Measurements from ENCODE around the gene GSG1L. TPM values are rescaled to one million over a fixed set of nuclear protein-coding genes. Genes with fewer than 3 reads are reported as not detected.

GSG1L gene
- total and polyA plus RNA-seq, 9 of the 15 experiments (the other 6 are each of a cell fraction or from before 2014, with no cell fraction given) = not detected

DNA sequence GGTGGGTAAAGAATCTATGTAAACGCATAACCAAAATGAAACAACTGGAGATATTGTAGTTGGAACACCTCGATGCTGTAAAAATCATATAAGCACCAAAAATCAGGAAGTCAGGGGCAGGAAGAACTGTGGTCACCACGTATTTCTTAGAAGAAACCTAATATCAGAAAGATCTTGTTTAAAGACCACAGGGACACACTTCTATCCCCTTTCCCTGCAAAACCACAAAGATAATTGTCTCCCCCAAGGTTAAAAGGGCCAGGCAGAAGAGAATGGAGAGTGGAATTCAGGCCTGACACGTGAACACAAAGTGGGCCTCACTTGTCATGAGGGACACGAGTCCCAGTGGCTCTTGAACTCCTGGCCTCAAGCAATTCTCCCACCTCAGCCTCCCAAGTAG, 68.1 kb downstream of the GSG1L start (continued):
- TF ChIP-seq, protein P1, sequence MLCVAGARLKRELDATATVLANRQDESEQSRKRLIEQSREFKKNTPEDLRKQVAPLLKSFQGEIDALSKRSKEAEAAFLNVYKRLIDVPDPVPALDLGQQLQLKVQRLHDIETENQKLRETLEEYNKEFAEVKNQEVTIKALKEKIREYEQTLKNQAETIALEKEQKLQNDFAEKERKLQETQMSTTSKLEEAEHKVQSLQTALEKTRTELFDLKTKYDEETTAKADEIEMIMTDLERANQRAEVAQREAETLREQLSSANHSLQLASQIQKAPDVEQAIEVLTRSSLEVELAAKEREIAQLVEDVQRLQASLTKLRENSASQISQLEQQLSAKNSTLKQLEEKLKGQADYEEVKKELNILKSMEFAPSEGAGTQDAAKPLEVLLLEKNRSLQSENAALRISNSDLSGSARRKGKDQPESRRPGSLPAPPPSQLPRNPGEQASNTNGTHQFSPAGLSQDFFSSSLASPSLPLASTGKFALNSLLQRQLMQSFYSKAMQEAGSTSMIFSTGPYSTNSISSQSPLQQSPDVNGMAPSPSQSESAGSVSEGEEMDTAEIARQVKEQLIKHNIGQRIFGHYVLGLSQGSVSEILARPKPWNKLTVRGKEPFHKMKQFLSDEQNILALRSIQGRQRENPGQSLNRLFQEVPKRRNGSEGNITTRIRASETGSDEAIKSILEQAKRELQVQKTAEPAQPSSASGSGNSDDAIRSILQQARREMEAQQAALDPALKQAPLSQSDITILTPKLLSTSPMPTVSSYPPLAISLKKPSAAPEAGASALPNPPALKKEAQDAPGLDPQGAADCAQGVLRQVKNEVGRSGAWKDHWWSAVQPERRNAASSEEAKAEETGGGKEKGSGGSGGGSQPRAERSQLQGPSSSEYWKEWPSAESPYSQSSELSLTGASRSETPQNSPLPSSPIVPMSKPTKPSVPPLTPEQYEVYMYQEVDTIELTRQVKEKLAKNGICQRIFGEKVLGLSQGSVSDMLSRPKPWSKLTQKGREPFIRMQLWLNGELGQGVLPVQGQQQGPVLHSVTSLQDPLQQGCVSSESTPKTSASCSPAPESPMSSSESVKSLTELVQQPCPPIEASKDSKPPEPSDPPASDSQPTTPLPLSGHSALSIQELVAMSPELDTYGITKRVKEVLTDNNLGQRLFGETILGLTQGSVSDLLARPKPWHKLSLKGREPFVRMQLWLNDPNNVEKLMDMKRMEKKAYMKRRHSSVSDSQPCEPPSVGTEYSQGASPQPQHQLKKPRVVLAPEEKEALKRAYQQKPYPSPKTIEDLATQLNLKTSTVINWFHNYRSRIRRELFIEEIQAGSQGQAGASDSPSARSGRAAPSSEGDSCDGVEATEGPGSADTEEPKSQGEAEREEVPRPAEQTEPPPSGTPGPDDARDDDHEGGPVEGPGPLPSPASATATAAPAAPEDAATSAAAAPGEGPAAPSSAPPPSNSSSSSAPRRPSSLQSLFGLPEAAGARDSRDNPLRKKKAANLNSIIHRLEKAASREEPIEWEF (CRISPR knock-in tag; IDR thresholded peaks at IDR 0.05) = no peak
- TF ChIP-seq, protein P2, sequence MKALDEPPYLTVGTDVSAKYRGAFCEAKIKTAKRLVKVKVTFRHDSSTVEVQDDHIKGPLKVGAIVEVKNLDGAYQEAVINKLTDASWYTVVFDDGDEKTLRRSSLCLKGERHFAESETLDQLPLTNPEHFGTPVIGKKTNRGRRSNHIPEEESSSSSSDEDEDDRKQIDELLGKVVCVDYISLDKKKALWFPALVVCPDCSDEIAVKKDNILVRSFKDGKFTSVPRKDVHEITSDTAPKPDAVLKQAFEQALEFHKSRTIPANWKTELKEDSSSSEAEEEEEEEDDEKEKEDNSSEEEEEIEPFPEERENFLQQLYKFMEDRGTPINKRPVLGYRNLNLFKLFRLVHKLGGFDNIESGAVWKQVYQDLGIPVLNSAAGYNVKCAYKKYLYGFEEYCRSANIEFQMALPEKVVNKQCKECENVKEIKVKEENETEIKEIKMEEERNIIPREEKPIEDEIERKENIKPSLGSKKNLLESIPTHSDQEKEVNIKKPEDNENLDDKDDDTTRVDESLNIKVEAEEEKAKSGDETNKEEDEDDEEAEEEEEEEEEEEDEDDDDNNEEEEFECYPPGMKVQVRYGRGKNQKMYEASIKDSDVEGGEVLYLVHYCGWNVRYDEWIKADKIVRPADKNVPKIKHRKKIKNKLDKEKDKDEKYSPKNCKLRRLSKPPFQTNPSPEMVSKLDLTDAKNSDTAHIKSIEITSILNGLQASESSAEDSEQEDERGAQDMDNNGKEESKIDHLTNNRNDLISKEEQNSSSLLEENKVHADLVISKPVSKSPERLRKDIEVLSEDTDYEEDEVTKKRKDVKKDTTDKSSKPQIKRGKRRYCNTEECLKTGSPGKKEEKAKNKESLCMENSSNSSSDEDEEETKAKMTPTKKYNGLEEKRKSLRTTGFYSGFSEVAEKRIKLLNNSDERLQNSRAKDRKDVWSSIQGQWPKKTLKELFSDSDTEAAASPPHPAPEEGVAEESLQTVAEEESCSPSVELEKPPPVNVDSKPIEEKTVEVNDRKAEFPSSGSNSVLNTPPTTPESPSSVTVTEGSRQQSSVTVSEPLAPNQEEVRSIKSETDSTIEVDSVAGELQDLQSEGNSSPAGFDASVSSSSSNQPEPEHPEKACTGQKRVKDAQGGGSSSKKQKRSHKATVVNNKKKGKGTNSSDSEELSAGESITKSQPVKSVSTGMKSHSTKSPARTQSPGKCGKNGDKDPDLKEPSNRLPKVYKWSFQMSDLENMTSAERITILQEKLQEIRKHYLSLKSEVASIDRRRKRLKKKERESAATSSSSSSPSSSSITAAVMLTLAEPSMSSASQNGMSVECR (CRISPR knock-in tag; IDR thresholded peaks at IDR 0.05) = no peak
- no peak for TF ChIP-seq SIN3B (IDR thresholded peaks at IDR 0.05; ENCODE audit: low read depth)
- TF ChIP-seq PRPF4 (IDR thresholded peaks at IDR 0.05; ENCODE audit: insufficient read depth, low read depth, low read length, poor library complexity, severe bottlenecking) = no peak
- TF ChIP-seq, protein P3, sequence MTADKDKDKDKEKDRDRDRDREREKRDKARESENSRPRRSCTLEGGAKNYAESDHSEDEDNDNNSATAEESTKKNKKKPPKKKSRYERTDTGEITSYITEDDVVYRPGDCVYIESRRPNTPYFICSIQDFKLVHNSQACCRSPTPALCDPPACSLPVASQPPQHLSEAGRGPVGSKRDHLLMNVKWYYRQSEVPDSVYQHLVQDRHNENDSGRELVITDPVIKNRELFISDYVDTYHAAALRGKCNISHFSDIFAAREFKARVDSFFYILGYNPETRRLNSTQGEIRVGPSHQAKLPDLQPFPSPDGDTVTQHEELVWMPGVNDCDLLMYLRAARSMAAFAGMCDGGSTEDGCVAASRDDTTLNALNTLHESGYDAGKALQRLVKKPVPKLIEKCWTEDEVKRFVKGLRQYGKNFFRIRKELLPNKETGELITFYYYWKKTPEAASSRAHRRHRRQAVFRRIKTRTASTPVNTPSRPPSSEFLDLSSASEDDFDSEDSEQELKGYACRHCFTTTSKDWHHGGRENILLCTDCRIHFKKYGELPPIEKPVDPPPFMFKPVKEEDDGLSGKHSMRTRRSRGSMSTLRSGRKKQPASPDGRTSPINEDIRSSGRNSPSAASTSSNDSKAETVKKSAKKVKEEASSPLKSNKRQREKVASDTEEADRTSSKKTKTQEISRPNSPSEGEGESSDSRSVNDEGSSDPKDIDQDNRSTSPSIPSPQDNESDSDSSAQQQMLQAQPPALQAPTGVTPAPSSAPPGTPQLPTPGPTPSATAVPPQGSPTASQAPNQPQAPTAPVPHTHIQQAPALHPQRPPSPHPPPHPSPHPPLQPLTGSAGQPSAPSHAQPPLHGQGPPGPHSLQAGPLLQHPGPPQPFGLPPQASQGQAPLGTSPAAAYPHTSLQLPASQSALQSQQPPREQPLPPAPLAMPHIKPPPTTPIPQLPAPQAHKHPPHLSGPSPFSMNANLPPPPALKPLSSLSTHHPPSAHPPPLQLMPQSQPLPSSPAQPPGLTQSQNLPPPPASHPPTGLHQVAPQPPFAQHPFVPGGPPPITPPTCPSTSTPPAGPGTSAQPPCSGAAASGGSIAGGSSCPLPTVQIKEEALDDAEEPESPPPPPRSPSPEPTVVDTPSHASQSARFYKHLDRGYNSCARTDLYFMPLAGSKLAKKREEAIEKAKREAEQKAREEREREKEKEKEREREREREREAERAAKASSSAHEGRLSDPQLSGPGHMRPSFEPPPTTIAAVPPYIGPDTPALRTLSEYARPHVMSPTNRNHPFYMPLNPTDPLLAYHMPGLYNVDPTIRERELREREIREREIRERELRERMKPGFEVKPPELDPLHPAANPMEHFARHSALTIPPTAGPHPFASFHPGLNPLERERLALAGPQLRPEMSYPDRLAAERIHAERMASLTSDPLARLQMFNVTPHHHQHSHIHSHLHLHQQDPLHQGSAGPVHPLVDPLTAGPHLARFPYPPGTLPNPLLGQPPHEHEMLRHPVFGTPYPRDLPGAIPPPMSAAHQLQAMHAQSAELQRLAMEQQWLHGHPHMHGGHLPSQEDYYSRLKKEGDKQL (CRISPR knock-in tag; IDR thresholded peaks at IDR 0.05; ENCODE audit: borderline replicate concordance) = no peak
- TF ChIP-seq SPI1 (IDR thresholded peaks at IDR 0.05; ENCODE audit: borderline replicate concordance, low read depth, low read length) = peak; percentile 34; the same call in 1 of the 2 replicates
- TF ChIP-seq, protein P4, sequence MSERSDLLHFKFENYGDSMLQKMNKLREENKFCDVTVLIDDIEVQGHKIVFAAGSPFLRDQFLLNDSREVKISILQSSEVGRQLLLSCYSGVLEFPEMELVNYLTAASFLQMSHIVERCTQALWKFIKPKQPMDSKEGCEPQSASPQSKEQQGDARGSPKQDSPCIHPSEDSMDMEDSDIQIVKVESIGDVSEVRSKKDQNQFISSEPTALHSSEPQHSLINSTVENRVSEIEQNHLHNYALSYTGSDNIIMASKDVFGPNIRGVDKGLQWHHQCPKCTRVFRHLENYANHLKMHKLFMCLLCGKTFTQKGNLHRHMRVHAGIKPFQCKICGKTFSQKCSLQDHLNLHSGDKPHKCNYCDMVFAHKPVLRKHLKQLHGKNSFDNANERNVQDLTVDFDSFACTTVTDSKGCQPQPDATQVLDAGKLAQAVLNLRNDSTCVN (CRISPR knock-in tag; IDR thresholded peaks at IDR 0.05) = no peak
- TF ChIP-seq KLF6 (CRISPR knock-in tag; IDR thresholded peaks at IDR 0.05; ENCODE audit: borderline replicate concordance) = no peak
- TF ChIP-seq BHLHE40 (IDR thresholded peaks at IDR 0.05; ENCODE audit: low read length) = 0 out of 2 replicates have a peak, but pooled peaks have one; percentile 8
- TF ChIP-seq RFX5 (IDR thresholded peaks at IDR 0.05; ENCODE audit: low read depth, low read length) = no peak

Measured in K562 (cell line).